Measurements from ENCODE around the gene SLC2A13. TPM values are rescaled to one million over a fixed set of nuclear protein-coding genes. Genes with fewer than 3 reads are reported as not detected.
"Not testable (repeated sequence)": the region's sequence is repeated elsewhere in the genome, so short reads cannot be mapped to it uniquely, and the experiment has no call there.

Gene SLC2A13
- total and polyA plus RNA-seq, 2 donors from 2014 or later: 3.9 to 18.6 TPM

DNA sequence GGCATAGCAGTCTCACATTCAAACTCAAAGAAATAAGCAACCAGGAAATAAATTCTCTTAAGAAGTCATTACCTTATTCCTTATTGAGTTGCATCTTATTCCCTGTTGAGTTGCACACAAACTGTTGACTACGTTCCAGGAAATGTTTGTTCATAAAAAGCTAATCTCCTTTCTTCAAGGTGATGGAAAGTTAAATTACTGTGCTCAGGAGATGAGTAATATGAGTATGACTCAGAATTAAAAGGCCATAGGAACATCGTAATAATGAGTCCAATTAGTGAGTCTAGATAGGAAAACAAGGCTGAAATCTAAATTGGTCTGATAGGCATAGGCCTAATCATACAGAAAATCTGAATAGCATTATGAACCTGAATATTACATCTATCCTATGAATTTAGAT is 203.1 kb downstream of the SLC2A13 start:
- intact Hi-C loops (cut with DNase I): no loop called here
- TF ChIP-seq, protein P1, sequence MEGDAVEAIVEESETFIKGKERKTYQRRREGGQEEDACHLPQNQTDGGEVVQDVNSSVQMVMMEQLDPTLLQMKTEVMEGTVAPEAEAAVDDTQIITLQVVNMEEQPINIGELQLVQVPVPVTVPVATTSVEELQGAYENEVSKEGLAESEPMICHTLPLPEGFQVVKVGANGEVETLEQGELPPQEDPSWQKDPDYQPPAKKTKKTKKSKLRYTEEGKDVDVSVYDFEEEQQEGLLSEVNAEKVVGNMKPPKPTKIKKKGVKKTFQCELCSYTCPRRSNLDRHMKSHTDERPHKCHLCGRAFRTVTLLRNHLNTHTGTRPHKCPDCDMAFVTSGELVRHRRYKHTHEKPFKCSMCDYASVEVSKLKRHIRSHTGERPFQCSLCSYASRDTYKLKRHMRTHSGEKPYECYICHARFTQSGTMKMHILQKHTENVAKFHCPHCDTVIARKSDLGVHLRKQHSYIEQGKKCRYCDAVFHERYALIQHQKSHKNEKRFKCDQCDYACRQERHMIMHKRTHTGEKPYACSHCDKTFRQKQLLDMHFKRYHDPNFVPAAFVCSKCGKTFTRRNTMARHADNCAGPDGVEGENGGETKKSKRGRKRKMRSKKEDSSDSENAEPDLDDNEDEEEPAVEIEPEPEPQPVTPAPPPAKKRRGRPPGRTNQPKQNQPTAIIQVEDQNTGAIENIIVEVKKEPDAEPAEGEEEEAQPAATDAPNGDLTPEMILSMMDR (IDR thresholded peaks at IDR 0.05; ENCODE audit: borderline replicate concordance, extremely low read depth, insufficient read depth): no peak
- FAIRE-seq (no peak), DNase-seq (no peak)
- Histone ChIP-seq H3K9ac (ENCODE audit: low read length in 3 of 3) (no peak overlapping the region), H3K9me3 (ENCODE audit: control insufficient read depth in 2 of 3, insufficient read depth in 1 of 3, low read length in 3 of 3) (no peaks in the 10 kb centered on the region), H3K4me3 (ENCODE audit: low read length in 3 of 3) (no peak overlapping the region), H3K27ac (ENCODE audit: low read depth in 2 of 2, low read length in 2 of 2) (no peak overlapping the region), H3K36me3 (ENCODE audit: control insufficient read depth in 2 of 3, insufficient read depth in 3 of 3, low read length in 3 of 3) (no peaks in the 10 kb centered on the region), H3K4me1 (ENCODE audit: control insufficient read depth in 2 of 3, insufficient read depth in 2 of 3, low read depth in 1 of 3, low read length in 3 of 3) (no peaks in the 10 kb centered on the region), H3K27me3 (ENCODE audit: control insufficient read depth, insufficient read depth, low read length) (no peaks in the 10 kb centered on the region)

GRCh38 chr12:39897315-39897714 is 208.6 kb downstream of the SLC2A13 start:
- H3K9me3 ChIP-seq (ENCODE audit: control insufficient read depth in 2 of 3, insufficient read depth in 1 of 3, low read length in 3 of 3): no peaks in the 10 kb centered on the region
- intact Hi-C loops (cut with DNase I): no loop called here
- H3K9ac ChIP-seq (ENCODE audit: low read length in 3 of 3): no peak overlapping the region
- no peaks in the 10 kb centered on the region for H3K4me1 ChIP-seq (ENCODE audit: control insufficient read depth in 2 of 3, insufficient read depth in 2 of 3, low read depth in 1 of 3, low read length in 3 of 3)
- H3K36me3 ChIP-seq (ENCODE audit: control insufficient read depth in 2 of 3, insufficient read depth in 3 of 3, low read length in 3 of 3): no peaks in the 10 kb centered on the region
- no peak overlapping the region for H3K27ac ChIP-seq (ENCODE audit: low read depth in 2 of 2, low read length in 2 of 2)
- no peak for DNase-seq
- TF ChIP-seq, protein P1 (IDR thresholded peaks at IDR 0.05; ENCODE audit: borderline replicate concordance, extremely low read depth, insufficient read depth): no peak
- H3K4me3 ChIP-seq (ENCODE audit: low read length in 3 of 3): no peak overlapping the region
- H3K27me3 ChIP-seq (ENCODE audit: control insufficient read depth, insufficient read depth, low read length): no peaks in the 10 kb centered on the region
- no peak for FAIRE-seq

DNA sequence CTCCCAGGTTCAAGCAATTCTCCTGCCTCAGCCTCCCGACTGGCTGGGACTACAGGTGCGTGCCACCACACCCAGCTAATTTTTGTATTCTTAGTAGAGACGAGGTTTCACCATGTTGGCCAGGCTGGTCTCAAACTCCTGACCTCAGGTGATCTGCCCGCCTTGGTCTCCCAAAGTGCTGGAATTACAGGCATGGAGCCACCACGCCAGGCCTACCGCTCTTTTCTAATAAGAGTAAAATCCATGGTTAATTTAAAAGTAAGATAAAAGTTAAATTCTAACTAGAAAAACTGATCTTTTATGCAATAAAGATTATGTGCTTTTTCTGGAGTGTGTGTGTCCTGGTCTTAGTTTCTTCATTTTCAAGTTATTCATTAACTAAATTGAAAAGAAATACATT is 212.5 kb downstream of the SLC2A13 start:
- FAIRE-seq; H3K4me1 ChIP-seq (ENCODE audit: control insufficient read depth in 2 of 3, insufficient read depth in 2 of 3, low read depth in 1 of 3, low read length in 3 of 3); H3K4me3 ChIP-seq (ENCODE audit: low read length in 3 of 3); H3K9ac ChIP-seq (ENCODE audit: low read length in 3 of 3); H3K36me3 ChIP-seq (ENCODE audit: control insufficient read depth in 2 of 3, insufficient read depth in 3 of 3, low read length in 3 of 3); H3K9me3 ChIP-seq (ENCODE audit: control insufficient read depth in 2 of 3, insufficient read depth in 1 of 3, low read length in 3 of 3); intact Hi-C loops (cut with DNase I); H3K27me3 ChIP-seq (ENCODE audit: control insufficient read depth, insufficient read depth, low read length); H3K27ac ChIP-seq (ENCODE audit: low read depth in 2 of 2, low read length in 2 of 2); DNase-seq: not testable (repeated sequence)

DNA sequence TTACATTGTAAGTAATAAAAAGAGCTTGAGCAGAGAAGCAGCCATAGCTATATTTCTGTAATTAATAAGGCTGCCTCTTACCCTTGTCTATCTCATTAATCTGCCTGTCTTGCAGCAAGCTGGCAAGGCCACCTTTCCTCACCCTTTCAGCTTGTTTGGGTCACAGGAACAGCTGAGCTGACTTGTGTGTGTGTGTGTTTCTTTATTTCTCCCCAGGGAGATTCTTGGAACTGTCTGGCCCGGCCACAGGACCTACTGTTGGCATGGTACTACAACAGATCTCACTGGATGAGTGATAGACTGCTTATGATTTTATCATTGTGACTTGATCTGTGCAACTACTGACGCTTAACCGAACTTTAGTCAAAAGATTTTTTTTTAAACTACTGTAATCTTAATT is 213.7 kb downstream of the SLC2A13 start:
- intact Hi-C loops (cut with DNase I): no loop called here
- Histone ChIP-seq H3K4me3 (ENCODE audit: low read length in 3 of 3) (no peak overlapping the region), H3K36me3 (ENCODE audit: control insufficient read depth in 2 of 3, insufficient read depth in 3 of 3, low read length in 3 of 3) (no peaks in the 10 kb centered on the region), H3K9me3 (ENCODE audit: control insufficient read depth in 2 of 3, insufficient read depth in 1 of 3, low read length in 3 of 3) (no peaks in the 10 kb centered on the region), H3K9ac (ENCODE audit: low read length in 3 of 3) (no peak overlapping the region), H3K27me3 (ENCODE audit: control insufficient read depth, insufficient read depth, low read length) (no peaks in the 10 kb centered on the region), H3K27ac (ENCODE audit: low read depth in 2 of 2, low read length in 2 of 2) (no peak overlapping the region), H3K4me1 (ENCODE audit: control insufficient read depth in 2 of 3, insufficient read depth in 2 of 3, low read depth in 1 of 3, low read length in 3 of 3) (peaks cover 0 to 5% (median 3%) of the 10 kb centered on the region in 3 donors)
- FAIRE-seq (no peak), DNase-seq (no peak)
- TF ChIP-seq, protein P1 (IDR thresholded peaks at IDR 0.05; ENCODE audit: borderline replicate concordance, extremely low read depth, insufficient read depth): no peak
